OCI-LY7 (cell line): ENCODE data around the gene TBC1D10A.

Experiments used
- CTCF ChIP-seq: fragments of 200-600 bp; sonication (generic); conservative IDR thresholded peaks from 2 replicates; pipeline ENCODE4 v1.5.1; 2014; ENCODE audit warnings: mild to moderate bottlenecking, antibody characterized with exemption, low read length, moderate library complexity, mixed read lengths
- EZH2phosphoT487 ChIP-seq: fragments of 200-600 bp; sonication (generic); IDR thresholded peaks from 2 replicates; pipeline ENCODE4 v1.6.1; 2018; ENCODE audit warnings: low read depth, borderline replicate concordance, mild to moderate bottlenecking, mixed run types, antibody characterized with exemption, low read length, moderate library complexity, mixed read lengths

GRCh38 chr22:30249049-30250038 lies 77.4 kb downstream of the TBC1D10A start:
- no peak for TF ChIP-seq CTCF
- TF ChIP-seq EZH2phosphoT487: no peak
